Duodenal mucosa (tissue), 2 donors: ENCODE measurements around the gene PPP1R15B.

Experiments
- H3K27ac ChIP-seq: one replicate; pipeline ENCODE4 v1.7.0; 2013; ENCODE audit warnings: low read depth, low read length
- H3K27me3 ChIP-seq, 2 donors: one replicate each; pipeline ENCODE4 v1.7.0; 2013; ENCODE audit warnings: low read length in 2 of 2, control low read depth in 1 of 2; ENCODE audit not compliant: insufficient read depth in 2 of 2, control insufficient read depth in 1 of 2
- H3K36me3 ChIP-seq, 2 donors: one replicate each; pipeline ENCODE4 v1.7.0; 2013; ENCODE audit warnings: low read length in 2 of 2, control low read depth in 1 of 2; ENCODE audit not compliant: insufficient read depth in 2 of 2, control insufficient read depth in 1 of 2
- H3K4me1 ChIP-seq, 2 donors: one replicate each; pipeline ENCODE4 v1.7.0; 2013; ENCODE audit warnings: low read length in 2 of 2, control low read depth in 1 of 2; ENCODE audit not compliant: insufficient read depth in 2 of 2, control insufficient read depth in 1 of 2
- H3K4me3 ChIP-seq, 2 donors: one replicate each; pipeline ENCODE4 v1.7.0; 2013; ENCODE audit warnings: low read length in 2 of 2, low read depth in 1 of 2
- H3K9ac ChIP-seq, 2 donors: one replicate each; pipeline ENCODE4 v1.7.0; 2013; ENCODE audit warnings: low read length in 2 of 2, low read depth in 1 of 2
- H3K9me3 ChIP-seq, 2 donors: one replicate each; pipeline ENCODE4 v1.7.0; 2013; ENCODE audit warnings: low read length in 2 of 2, control low read depth in 1 of 2; ENCODE audit not compliant: control insufficient read depth in 1 of 2

PPP1R15B gene

DNA sequence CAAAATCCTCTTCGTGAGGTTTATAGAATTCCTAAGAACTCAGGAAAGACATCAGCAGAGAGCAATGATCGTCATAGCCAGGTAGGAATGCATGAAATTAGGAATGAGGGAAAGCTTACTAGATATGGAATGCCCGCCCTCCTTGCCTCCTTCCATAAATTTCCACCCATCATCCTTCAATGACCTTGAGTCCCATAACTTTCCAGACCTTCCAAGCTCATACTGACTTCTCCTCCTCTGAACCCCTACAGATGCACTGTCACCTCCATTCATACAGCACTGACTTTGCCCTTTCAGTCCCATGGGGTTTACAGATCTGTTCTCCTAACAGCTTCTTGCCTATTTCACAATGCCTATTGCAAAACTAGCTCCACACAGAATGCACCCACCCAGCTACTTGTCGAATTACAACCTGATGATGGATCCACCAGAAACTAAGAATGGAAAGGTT lies 23.8 kb upstream of the PPP1R15B start:
- no peaks in the 10 kb centered on the region for H3K27me3 ChIP-seq
- H3K4me1 ChIP-seq: no peaks in the 10 kb centered on the region
- H3K36me3 ChIP-seq: peaks cover 60 to 89% of the 10 kb centered on the region in 2 donors

DNA sequence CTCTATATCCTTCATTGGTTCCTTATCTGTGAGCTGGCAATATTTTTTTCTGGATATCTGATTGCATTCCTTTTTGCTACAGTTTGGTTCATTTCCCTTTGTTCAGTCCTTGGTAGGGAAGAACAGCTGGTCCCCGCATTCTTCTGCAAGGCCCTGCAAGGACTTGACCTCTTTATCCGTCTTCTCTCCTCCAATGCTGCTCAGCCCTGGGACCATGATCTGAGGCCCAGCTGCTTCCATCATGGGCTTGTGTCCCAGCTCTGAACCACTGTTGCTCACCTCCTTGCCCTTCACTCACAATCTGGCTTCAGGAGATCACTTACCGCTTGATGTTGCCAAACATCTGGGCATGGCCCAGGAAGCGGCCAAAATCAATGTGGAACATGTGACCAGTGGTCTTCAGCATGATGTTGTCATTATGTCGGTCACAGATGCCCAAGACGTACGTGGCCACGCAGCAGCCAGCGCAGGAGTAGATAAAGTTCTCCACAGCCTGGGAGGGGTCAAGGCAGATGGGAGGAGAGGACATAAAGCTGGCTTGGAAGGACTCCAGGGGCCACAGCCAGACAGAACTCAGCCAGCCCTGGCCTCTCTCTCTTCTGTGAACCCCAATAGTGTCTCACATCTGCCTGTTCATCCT lies 22.6 kb upstream of the PPP1R15B start:
- peaks cover 53 to 86% of the 10 kb centered on the region in 2 donors for H3K36me3 ChIP-seq
- H3K9ac ChIP-seq: no peak overlapping the region
- H3K27ac ChIP-seq: no peak overlapping the region
- H3K27me3 ChIP-seq: no peaks in the 10 kb centered on the region
- H3K4me3 ChIP-seq: no peak overlapping the region
- no peaks in the 10 kb centered on the region for H3K4me1 ChIP-seq
- no peaks in the 10 kb centered on the region for H3K9me3 ChIP-seq

More for the DNA sequence above, 23.8 kb upstream of the PPP1R15B start:
- no peaks in the 10 kb centered on the region for H3K9me3 ChIP-seq
- H3K9ac ChIP-seq: no peak overlapping the region
- H3K4me3 ChIP-seq: no peak overlapping the region
- H3K27ac ChIP-seq: no peak overlapping the region

DNA sequence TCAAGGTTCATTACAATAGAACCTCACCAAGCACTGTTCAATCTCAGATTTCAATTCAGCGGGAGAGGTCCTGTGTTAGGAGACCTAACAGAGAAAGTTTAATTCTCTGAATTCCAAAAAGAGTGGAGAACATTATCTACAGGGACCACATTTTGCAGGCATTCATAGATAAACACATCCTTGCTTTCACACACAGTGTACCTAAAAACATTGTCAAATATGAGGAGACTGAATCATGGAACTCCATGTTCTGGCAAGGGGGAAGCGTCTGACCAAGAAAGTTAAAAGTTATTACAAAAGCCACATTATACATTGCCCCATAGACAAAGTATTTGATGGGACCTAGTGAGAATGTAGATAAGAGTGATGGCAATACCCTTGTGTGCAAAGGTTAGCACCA lies 21.1 kb upstream of the PPP1R15B start:
- Histone ChIP-seq H3K9ac (no peak overlapping the region), H3K4me3 (no peak overlapping the region), H3K4me1 (no peaks in the 10 kb centered on the region), H3K27ac (no peak overlapping the region), H3K27me3 (no peaks in the 10 kb centered on the region), H3K9me3 (no peaks in the 10 kb centered on the region), H3K36me3 (peaks cover 43 to 86% of the 10 kb centered on the region in 2 donors)

- H3K27ac ChIP-seq: no peak overlapping the region
- no peaks in the 10 kb centered on the region for H3K27me3 ChIP-seq
Measured at GRCh38 chr1:204431310-204432184, 19.9 kb upstream of the PPP1R15B start.

DNA sequence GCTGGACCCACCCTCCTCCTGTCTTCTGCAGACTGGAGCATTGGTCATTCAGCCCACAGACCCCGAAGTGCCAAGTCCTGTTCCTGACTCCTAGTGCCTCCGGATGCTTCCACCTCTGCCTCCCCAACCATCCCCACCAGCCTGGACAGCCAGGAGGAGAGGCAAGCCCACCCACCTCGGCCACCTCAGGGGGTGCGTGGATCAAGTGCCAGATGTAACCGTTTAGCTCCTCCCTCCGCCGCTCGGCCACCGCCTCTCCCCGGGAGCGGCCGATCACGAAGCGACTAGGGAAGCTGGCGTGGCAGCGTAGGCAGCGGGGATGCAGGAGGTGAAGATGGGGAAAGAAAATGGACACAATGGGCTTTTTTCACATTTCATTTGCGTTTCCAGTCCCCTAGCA lies 18.1 kb upstream of the PPP1R15B start:
- Histone ChIP-seq H3K4me1 (no peaks in the 10 kb centered on the region), H3K9me3 (no peaks in the 10 kb centered on the region), H3K4me3 (no peak overlapping the region), H3K9ac (no peak overlapping the region), H3K36me3 (peaks cover 44 to 85% of the 10 kb centered on the region in 2 donors), H3K27ac (no peak overlapping the region), H3K27me3 (no peaks in the 10 kb centered on the region)

More at GRCh38 chr1:204431310-204432184, 19.9 kb upstream of the PPP1R15B start:
- H3K4me1 ChIP-seq: no peaks in the 10 kb centered on the region
- no peak overlapping the region for H3K9ac ChIP-seq
- H3K9me3 ChIP-seq: no peaks in the 10 kb centered on the region
- H3K4me3 ChIP-seq: no peak overlapping the region
- H3K36me3 ChIP-seq: peaks cover 42 to 85% of the 10 kb centered on the region in 2 donors

- Histone ChIP-seq H3K9me3 (no peaks in the 10 kb centered on the region), H3K9ac (no peak overlapping the region), H3K36me3 (peaks cover 38 to 76% of the 10 kb centered on the region in 2 donors), H3K27ac (no peak overlapping the region), H3K27me3 (no peaks in the 10 kb centered on the region), H3K4me1 (no peaks in the 10 kb centered on the region), H3K4me3 (no peak overlapping the region)
Measured at GRCh38 chr1:204426971-204427701, 15.5 kb upstream of the PPP1R15B start.

GRCh38 chr1:204426474-204426873 lies 14.9 kb upstream of the PPP1R15B start:
- H3K4me1 ChIP-seq: no peaks in the 10 kb centered on the region
- H3K4me3 ChIP-seq: no peak overlapping the region
- H3K36me3 ChIP-seq: peaks cover 32 to 71% of the 10 kb centered on the region in 2 donors
- H3K27me3 ChIP-seq: no peaks in the 10 kb centered on the region
- no peaks in the 10 kb centered on the region for H3K9me3 ChIP-seq
- H3K9ac ChIP-seq: no peak overlapping the region
- H3K27ac ChIP-seq: no peak overlapping the region

DNA sequence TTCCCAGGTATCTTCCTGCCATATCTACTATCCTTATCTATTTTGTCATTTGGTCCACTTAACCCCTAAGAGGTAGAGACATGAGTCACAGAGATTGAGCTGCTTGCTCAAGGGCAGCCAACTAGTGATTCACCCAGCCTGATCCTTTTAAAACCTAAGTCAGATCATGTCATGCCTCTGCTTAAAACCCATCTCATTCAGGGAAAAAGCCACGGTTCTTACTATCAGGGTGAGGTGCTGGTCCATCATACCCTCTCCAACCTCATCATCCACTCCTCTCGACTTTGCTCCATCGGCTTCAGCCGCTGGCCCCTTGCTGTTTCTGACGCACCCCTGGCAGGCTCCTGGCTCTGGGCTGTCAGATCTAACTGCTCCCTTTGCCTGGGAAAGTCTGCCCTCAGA lies 14.4 kb upstream of the PPP1R15B start:
- no peaks in the 10 kb centered on the region for H3K27me3 ChIP-seq
- no peak overlapping the region for H3K9ac ChIP-seq
- H3K4me1 ChIP-seq: no peaks in the 10 kb centered on the region
- H3K9me3 ChIP-seq: no peaks in the 10 kb centered on the region
- H3K27ac ChIP-seq: no peak overlapping the region
- H3K36me3 ChIP-seq: peaks cover 30 to 73% of the 10 kb centered on the region in 2 donors
- no peak overlapping the region for H3K4me3 ChIP-seq

GRCh38 chr1:204424621-204425020 lies 13.0 kb upstream of the PPP1R15B start:
- no peaks in the 10 kb centered on the region for H3K9me3 ChIP-seq
- peaks cover 30 to 69% of the 10 kb centered on the region in 2 donors for H3K36me3 ChIP-seq
- H3K27ac ChIP-seq: no peak overlapping the region
- H3K27me3 ChIP-seq: no peaks in the 10 kb centered on the region
- H3K4me3 ChIP-seq: no peak overlapping the region
- H3K9ac ChIP-seq: no peak overlapping the region
- no peaks in the 10 kb centered on the region for H3K4me1 ChIP-seq
